GM12801 (cell line): Measurements from ENCODE around the gene CRYBG3.

ENCODE experiments used
- TF ChIP-seq, protein P1 (sequence below): IDR thresholded peaks from one replicate; pipeline ENCODE4 v1.5.1; 2011; ENCODE audit warnings: control low read depth; ENCODE audit not compliant: insufficient read length; ENCODE audit errors: extremely low read depth

CRYBG3 gene

DNA sequence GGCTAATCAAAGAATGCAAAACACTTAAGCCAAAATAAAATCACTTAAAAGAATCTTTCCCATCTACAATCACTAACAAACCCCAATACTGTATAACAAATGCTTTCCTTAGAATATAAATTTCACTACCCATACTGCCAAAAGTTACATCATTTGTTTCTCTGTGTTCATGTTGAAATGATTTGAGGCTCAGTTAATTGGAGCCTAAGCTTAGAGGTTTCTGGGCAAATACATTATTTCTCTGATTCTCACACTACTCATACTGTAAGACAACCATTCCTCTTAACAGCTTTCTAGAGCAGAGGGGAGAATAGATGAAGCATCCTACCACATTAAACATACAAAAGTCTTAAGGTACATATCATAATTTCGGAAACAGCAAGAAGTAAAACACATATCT, 148.3 kb downstream of the CRYBG3 start:
- TF ChIP-seq, protein P1, sequence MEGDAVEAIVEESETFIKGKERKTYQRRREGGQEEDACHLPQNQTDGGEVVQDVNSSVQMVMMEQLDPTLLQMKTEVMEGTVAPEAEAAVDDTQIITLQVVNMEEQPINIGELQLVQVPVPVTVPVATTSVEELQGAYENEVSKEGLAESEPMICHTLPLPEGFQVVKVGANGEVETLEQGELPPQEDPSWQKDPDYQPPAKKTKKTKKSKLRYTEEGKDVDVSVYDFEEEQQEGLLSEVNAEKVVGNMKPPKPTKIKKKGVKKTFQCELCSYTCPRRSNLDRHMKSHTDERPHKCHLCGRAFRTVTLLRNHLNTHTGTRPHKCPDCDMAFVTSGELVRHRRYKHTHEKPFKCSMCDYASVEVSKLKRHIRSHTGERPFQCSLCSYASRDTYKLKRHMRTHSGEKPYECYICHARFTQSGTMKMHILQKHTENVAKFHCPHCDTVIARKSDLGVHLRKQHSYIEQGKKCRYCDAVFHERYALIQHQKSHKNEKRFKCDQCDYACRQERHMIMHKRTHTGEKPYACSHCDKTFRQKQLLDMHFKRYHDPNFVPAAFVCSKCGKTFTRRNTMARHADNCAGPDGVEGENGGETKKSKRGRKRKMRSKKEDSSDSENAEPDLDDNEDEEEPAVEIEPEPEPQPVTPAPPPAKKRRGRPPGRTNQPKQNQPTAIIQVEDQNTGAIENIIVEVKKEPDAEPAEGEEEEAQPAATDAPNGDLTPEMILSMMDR = no peak

DNA sequence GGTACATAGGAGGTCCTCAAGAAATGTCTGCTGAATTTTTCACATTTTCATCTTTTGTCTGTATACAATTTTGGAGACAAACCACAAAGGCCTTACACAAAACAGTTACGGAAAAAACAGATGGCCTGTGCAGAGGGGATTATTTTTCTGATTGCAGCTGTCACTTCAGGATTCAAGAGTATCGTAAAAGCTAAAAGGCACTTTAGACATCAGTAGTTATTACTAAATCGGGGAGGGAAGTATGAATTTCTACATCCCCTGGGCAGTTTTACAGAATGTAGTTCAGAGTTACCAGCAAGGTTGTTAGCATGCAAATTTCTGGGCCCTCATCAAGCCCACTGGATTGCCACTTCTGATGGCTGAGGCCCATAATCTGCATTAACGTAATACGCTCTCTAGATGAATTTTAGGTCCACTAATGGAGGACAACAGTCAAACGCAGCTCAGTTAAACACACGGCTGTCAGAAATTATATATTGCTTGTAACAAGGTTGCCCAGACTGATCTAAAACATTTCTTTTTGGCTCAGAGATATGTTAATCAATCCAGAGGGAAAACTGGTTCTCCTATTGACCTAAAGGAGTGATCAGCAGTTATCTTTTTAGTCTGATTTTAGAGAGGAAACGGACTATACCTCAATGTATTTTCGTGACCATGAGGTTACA, 149.3 kb downstream of the CRYBG3 start:
- TF ChIP-seq, protein P1 = no peak

DNA sequence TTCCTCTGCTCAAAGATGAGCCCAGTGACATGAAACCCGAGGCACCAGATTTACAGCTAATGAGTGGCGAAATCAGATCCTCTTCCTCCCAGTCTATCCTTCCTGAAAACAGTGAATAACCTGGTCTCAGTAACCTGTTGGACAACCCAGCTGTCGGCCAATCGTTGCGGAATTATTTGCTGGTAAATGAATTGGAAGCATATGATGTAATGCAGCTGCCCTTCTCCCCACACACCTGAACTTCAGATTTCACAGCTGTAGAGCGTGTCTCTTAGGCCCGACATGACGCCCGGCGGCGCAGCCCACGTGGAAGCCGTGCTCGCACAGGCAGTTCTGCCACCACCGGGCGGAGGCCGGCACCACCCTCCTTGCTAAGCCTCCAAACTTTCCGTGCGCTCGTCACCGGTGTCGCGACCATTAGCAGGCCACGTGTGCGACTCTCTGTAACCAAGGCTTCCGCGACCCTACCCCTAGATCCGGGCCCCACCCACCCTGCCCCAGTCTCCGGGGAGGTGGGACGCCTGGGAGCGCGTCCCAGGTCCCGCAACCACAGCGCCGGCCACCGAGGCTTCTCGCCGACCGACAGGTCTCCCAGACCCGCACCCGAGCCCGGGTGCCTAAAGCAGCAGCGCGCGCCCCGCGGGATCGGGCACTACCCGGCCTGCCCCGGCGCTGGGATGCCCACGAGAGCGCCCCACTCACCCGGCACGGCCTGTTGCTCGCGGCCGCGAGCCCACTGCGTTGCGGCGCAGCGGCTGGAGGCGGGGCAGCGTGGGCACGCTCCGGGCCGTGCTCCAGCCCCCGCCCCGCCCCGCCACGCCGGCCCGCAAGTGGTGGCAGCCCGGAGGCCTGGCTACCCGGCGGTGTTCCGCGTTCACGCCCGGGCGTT, 150.1 kb downstream of the CRYBG3 start, which contains the start of gene RIOX2:
Gene RIOX2, minus strand, starts transcription at position 753 of the 889 bp plus-strand sequence. CDS start 4,838 bp downstream, outside the sequence.
- TF ChIP-seq, protein P1 = no peak

DNA sequence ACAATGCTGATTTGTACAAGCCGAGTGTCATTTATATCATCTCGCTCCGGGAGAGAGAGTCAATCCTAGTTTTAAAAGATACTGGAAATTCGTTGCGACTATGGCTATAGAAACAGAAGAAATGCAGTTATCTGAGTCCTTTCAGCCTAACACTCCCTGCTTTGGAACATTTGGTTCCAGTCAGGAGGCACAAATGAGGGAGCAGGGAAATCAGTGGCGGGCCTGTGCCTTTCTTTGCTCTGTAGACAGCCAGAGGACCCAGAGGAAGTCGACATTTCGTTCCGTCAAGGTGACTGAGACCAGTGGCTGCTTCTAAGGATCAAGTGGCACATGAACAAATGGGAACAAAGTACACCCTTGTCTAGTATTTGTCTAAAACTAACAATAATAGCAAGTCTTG, 151.2 kb downstream of the CRYBG3 start:
- TF ChIP-seq, protein P1 = no peak

DNA sequence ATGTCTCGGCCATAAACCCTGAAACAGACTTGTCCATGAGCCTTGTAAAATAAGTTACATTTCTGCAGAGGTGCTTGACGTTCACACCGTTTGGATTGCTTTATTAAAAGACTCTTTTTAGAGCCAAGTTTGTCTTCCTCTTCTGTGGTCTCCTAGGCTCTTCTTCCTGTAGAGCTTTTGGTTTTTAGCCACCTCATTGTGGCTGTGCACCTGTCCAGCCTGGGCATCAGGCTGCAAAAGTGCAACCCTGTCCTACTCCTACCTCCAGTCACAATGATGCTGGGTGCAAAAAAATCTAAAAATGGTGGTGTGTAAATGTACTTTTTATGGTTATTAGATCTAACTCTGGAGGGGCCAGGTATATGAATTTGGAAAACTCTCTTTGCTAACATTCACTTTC, 153.2 kb downstream of the CRYBG3 start:
- TF ChIP-seq, protein P1 = no peak

DNA sequence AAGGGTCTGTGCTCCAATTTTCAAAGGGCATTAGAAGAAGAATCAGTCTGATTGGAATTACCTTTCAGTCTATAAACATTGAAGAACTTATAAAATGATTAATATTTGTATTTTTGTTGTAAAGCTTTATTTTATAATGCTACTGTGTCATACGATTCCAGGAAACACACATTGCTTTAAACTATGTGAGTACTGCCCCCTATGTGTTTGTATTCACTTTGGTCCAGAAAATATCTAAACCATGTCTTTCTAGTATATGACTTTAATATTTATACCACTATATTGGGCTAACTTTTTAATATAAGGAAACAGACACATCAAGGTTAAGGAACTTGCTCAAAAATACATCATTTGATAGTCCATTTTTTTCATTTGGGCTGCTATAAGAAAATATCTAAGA, 153.7 kb downstream of the CRYBG3 start:
- TF ChIP-seq, protein P1 = no peak

DNA sequence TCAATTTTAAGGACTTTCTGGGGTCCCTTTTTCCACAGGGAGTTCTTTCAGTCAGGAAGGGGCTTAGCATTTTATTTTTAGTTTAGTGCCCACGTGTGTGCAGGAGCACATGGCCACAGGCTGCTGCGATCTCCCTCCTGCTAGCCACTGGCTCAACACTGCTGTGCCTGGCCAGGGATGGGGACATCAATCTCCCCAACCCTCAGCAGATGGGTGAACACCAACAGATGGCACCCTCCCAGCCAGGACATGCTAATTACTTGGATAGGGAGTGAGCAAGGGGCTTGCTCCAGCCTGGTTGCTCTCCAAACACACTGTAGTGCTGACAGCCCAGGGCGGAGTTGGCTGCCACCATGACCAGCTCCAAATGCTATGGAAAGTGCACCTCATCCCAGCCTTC, 157.8 kb downstream of the CRYBG3 start:
- TF ChIP-seq, protein P1 = no peak
